ENCODE results near the gene KRT85. TPM values are rescaled to one million over a fixed set of nuclear protein-coding genes. Genes with fewer than 3 reads are reported as not detected.

Gene KRT85
- total RNA-seq (2021) (not detected in 2 replicates), Bru-seq, nascent RNA (not detected), BruChase-seq, experiment 1, labeled RNA remaining after a 2-hour chase (not detected), BruChase-seq, experiment 2, labeled RNA remaining after a 6-hour chase (not detected)
- long read RNA-seq: 0 reads

DNA sequence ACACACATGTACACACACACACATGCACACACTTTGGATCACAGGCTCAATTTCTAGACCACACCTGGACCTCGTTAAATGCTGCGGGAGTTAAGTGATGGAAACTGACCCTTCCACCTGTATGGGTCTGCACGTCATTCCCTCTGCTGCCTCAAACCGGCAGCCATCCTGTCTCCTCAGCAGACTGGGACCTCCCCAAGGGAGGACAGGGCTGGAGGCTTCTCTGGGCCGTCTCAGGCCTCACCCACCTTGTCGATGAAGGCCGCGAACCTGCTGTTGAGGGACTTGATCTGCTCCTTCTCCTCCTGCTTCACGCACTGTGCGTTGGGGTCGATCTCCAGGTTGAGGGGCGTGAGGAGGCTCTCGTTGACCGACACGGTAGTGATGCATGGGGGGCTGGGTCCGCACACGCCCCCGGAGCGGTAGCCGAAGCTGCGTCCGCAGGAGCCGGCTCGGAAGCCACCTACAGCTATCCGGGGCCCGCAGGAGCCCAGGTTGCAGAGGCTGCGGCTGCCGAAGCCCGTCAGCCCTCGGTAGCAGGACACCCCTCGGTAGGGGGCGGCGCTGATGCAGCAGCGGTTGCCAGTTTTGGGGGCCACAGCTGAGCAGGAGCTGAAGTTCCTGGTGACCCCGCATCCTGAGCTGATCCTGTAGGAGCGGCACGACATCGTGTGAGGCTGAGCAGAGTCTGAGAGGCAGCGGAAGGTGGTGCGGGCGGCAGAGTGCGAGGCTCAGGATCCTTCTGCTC lies at the start of gene KRT85:
Gene KRT85 (minus strand): TSS at position 744 of the 748 bp plus-strand sequence. CDS start 76 bp downstream, at position 668.
- Histone ChIP-seq H4K20me1 (ENCODE audit: insufficient read depth) (no peaks in the 10 kb centered on the region), H2AFZ (no peak within 1 kb of the TSS), H3K9me2 (ENCODE audit: insufficient read depth) (no peaks in the 10 kb centered on the region), H3K4me2 (no peak within 1 kb of the TSS), H3K27ac (no peak within 1 kb of the TSS), H3K27me3 (ENCODE audit: insufficient read depth, low read depth) (no peaks in the 10 kb centered on the region), H3K4me1 (replicated peaks; ENCODE audit: insufficient read depth) (peaks cover 9% of the 10 kb centered on the region), H3K36me3 (ENCODE audit: low read depth) (no peaks in the 10 kb centered on the region), H3K4me3 (no peak within 1 kb of the TSS), H3F3A (ENCODE audit: insufficient read depth, low read depth) (no peaks in the 10 kb centered on the region), H3K9me3 (ENCODE audit: insufficient read depth, low read depth) (no peaks in the 10 kb centered on the region), H3K79me2 (ENCODE audit: low read depth) (no peaks in the 10 kb centered on the region)
- intact Hi-C loops (cut with micrococcal nuclease; ENCODE audit: unreplicated experiment): no loop called here
- ChIA-PET POLR2A (ENCODE audit: unreplicated experiment) (no interaction called here), CTCF (interaction anchor here (0.6 to 1.2 kb wide), 3 partner anchors 21 to 212 kb away, joined by 3 to 5 read pairs (median 4); no protein-coding TSS in a partner anchor)
- TF ChIP-seq EZH2 (IDR thresholded peaks at IDR 0.05; ENCODE audit: low read depth): no peak
- no TSS peak for BruUV-seq (replicated peaks)
- DNase-seq: no peak

- no peak overlapping the region for H3K4me2 ChIP-seq
- H3K79me2 ChIP-seq (ENCODE audit: low read depth): no peaks in the 10 kb centered on the region
- no peaks in the 10 kb centered on the region for H3K36me3 ChIP-seq (ENCODE audit: low read depth)
- intact Hi-C loops (cut with micrococcal nuclease; ENCODE audit: unreplicated experiment): no loop called here
- POLR2A ChIA-PET (ENCODE audit: unreplicated experiment): interaction anchor here (0.7 kb wide), 1 partner anchor 80 kb away, joined by 3 read pairs; no protein-coding TSS in a partner anchor
- peaks cover 4% of the 10 kb centered on the region; the same call in 1 of the 2 replicates for H3F3A ChIP-seq (ENCODE audit: insufficient read depth, low read depth)
- no peak for DNase-seq
- no peaks in the 10 kb centered on the region for H3K27me3 ChIP-seq (ENCODE audit: insufficient read depth, low read depth)
- CTCF ChIA-PET: interaction anchor here (1.5 kb wide), 1 partner anchor 21 kb away, joined by 3 read pairs; no protein-coding TSS in a partner anchor
- BruUV-seq (replicated peaks): no TSS peak
- no peaks in the 10 kb centered on the region for H3K9me2 ChIP-seq (ENCODE audit: insufficient read depth)
- H3K9me3 ChIP-seq (ENCODE audit: insufficient read depth, low read depth): no peaks in the 10 kb centered on the region
- no peak overlapping the region for H3K4me3 ChIP-seq
- H3K27ac ChIP-seq: no peak overlapping the region
- TF ChIP-seq EZH2 (IDR thresholded peaks at IDR 0.05; ENCODE audit: low read depth): no peak
- TF ChIP-seq, protein P1, sequence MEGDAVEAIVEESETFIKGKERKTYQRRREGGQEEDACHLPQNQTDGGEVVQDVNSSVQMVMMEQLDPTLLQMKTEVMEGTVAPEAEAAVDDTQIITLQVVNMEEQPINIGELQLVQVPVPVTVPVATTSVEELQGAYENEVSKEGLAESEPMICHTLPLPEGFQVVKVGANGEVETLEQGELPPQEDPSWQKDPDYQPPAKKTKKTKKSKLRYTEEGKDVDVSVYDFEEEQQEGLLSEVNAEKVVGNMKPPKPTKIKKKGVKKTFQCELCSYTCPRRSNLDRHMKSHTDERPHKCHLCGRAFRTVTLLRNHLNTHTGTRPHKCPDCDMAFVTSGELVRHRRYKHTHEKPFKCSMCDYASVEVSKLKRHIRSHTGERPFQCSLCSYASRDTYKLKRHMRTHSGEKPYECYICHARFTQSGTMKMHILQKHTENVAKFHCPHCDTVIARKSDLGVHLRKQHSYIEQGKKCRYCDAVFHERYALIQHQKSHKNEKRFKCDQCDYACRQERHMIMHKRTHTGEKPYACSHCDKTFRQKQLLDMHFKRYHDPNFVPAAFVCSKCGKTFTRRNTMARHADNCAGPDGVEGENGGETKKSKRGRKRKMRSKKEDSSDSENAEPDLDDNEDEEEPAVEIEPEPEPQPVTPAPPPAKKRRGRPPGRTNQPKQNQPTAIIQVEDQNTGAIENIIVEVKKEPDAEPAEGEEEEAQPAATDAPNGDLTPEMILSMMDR (conservative IDR thresholded peaks at IDR 0.05): no peak
- H4K20me1 ChIP-seq (ENCODE audit: insufficient read depth): no peaks in the 10 kb centered on the region
- peaks cover 5% of the 10 kb centered on the region for H3K4me1 ChIP-seq (replicated peaks; ENCODE audit: insufficient read depth)
- no peak overlapping the region for H2AFZ ChIP-seq
Measured at GRCh38 chr12:52416795-52417194, 49.5 kb upstream of the KRT85 start.

DNA sequence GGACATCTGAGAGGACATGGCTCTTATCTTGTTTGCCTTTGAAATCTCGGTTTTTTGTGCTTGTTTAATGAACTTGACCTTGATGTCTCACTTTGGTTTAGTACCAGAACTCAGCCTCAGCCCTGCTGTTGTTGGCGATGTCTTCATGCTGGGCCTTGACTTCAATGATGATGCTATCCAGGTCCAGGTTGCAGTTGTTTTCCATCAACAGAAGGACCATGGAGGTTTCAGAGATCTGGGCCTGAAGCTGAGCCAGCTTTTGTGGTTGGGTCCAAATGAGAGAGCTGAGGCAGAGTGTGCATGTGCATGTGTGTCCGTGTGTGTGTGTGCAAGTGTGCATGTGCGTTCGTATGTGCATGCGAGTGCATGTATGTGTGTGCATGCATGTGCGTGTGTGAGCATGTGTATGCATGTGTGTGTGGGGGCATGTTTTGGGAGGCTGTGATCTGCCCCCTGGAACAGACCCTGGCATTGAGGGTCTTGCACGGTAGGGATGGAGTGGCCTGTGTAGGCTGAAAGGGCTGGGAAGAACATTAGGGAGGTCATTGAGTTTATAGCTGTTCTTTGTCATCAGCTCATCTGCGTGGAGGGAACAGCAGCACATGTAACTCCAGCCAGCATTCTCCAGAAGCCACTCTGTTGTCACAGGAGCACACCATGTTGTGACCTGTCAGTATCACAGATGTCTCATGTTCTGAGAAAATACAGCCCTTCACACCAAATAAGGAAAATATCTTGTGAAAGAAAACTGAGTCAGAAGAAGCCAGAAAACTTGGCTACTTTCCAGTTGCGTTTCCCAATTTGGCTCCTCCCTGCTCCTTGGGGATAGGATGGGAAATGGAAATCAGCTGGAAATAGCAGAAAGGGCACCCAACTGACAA lies 48.8 kb upstream of the KRT85 start:
- Histone ChIP-seq H3K36me3 (ENCODE audit: low read depth) (no peaks in the 10 kb centered on the region), H3K4me3 (no peak overlapping the region), H3K27ac (no peak overlapping the region), H3K27me3 (ENCODE audit: insufficient read depth, low read depth) (no peaks in the 10 kb centered on the region), H3F3A (ENCODE audit: insufficient read depth, low read depth) (peaks cover 4% of the 10 kb centered on the region; the same call in 1 of the 2 replicates), H3K9me2 (ENCODE audit: insufficient read depth) (no peaks in the 10 kb centered on the region), H4K20me1 (ENCODE audit: insufficient read depth) (no peaks in the 10 kb centered on the region), H3K4me2 (no peak overlapping the region), H3K4me1 (replicated peaks; ENCODE audit: insufficient read depth) (peaks cover 5% of the 10 kb centered on the region), H3K9me3 (ENCODE audit: insufficient read depth, low read depth) (no peaks in the 10 kb centered on the region), H3K79me2 (ENCODE audit: low read depth) (no peaks in the 10 kb centered on the region), H2AFZ (no peak overlapping the region)
- POLR2A ChIA-PET (ENCODE audit: unreplicated experiment): no interaction called here
- CTCF ChIA-PET: interaction anchor here (1.5 kb wide), 1 partner anchor 20 kb away, joined by 3 read pairs; no protein-coding TSS in a partner anchor
- intact Hi-C loops (cut with micrococcal nuclease; ENCODE audit: unreplicated experiment): no loop called here
- BruUV-seq (replicated peaks): no TSS peak
- TF ChIP-seq, protein P1 (conservative IDR thresholded peaks at IDR 0.05): no peak
- TF ChIP-seq EZH2 (IDR thresholded peaks at IDR 0.05; ENCODE audit: low read depth): no peak
- peak in 1 of 2 experiments; percentile 73 for DNase-seq

All from PC-9 (cell line).